ENCODE measurements around the gene FHAD1.

DNA sequence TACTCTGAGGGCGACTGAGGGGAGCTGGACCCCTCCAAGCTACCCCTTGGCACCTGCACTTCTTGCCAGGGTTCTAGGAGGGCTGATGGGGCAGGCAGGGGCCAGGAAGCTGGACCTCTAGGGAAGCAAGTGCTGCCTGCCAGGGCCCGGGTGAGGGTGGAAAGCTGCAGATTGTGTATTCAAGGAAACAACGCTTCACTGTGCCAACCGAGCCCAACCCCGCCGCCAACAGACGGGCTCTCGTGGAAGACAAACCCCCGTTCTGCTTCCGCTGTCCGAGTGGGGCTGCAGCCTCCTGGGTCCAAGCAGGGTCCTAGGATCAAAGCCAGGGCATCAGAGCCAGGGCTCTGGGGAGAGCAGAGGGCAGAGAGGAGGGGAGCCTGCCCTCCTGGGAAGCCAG lies 165.8 kb downstream of the FHAD1 start:
- TF ChIP-seq CTCF (IDR thresholded peaks at IDR 0.05; ENCODE audit: poor library complexity): no peak
- no peak for TF ChIP-seq EZH2 (IDR thresholded peaks at IDR 0.05; ENCODE audit: borderline replicate concordance)

Data from hepatocyte (in vitro differentiated cells).